ENCODE results near the gene GPER1. TPM values are rescaled to one million over a fixed set of nuclear protein-coding genes. Genes with fewer than 3 reads are reported as not detected.

GPER1 gene
- total RNA-seq, 1 experiment from 2014 or later, result not detected

- H3K4me1 Mint-ChIP-seq, result peaks cover 8 to 9% of the 10 kb centered on the region in 2 experiments
- Histone ChIP-seq H3K9ac (ENCODE audit: extremely low read depth, insufficient read length, low read length) (peak overlapping the region; percentile 15), H2AK5ac (ENCODE audit: insufficient read length, low read length) (no peak overlapping the region), H4K5ac (ENCODE audit: insufficient read length, low read depth, low read length) (no peak overlapping the region), H3T11ph (ENCODE audit: low read length) (no peak overlapping the region), H3K56ac (ENCODE audit: insufficient read length, low read depth, low read length) (no peak overlapping the region), H3K27ac (ENCODE audit: insufficient read length, low read depth, low read length) (no peak overlapping the region), H4K91ac (ENCODE audit: insufficient read length, low read depth, low read length) (no peak overlapping the region), H4K8ac (replicated peaks; ENCODE audit: insufficient read length, low read depth, low read length) (no peak overlapping the region), H2BK5ac (ENCODE audit: insufficient read length, low read length) (no peak overlapping the region), H3K27me3 (ENCODE audit: insufficient read depth, low read length) (no peaks in the 10 kb centered on the region), H3K4ac (ENCODE audit: low read depth, low read length) (no peak overlapping the region), H2BK120ac (ENCODE audit: low read depth, low read length, poor library complexity, severe bottlenecking) (no peak overlapping the region), H3K14ac (ENCODE audit: insufficient read depth, low read length) (no peak overlapping the region), H2BK12ac (ENCODE audit: insufficient read length, low read depth, low read length) (no peak overlapping the region), H3K4me1 (ENCODE audit: insufficient read depth, low read length) (no peaks in the 10 kb centered on the region; the same call in 1 of the 2 replicates), H3K79me1 (ENCODE audit: insufficient read depth, low read depth, low read length, poor library complexity, severe bottlenecking) (no peaks in the 10 kb centered on the region), H2BK15ac (ENCODE audit: low read depth, low read length) (no peak overlapping the region), H3K4me2 (ENCODE audit: insufficient read depth, insufficient read length, low read length) (peak overlapping the region; percentile 96), H3K79me2 (ENCODE audit: insufficient read depth, low read length) (peaks cover 3% of the 10 kb centered on the region; the same call in 1 of the 2 replicates), H3K18ac (ENCODE audit: insufficient read length, low read depth, low read length) (no peak overlapping the region), H2AFZ (ENCODE audit: low read length) (no peak overlapping the region), H4K20me1 (ENCODE audit: control insufficient read depth, insufficient read depth, insufficient read length) (peaks cover 5% of the 10 kb centered on the region), H3K23me2 (ENCODE audit: insufficient read length, low read depth, low read length, poor library complexity, severe bottlenecking) (peaks cover 9% of the 10 kb centered on the region), H3K23ac (ENCODE audit: insufficient read length, low read depth, low read length) (no peak overlapping the region), H2BK20ac (ENCODE audit: low read depth, low read length, poor library complexity, severe bottlenecking) (no peak overlapping the region), H3K9me3 (ENCODE audit: control insufficient read depth, low read depth, low read length) (no peaks in the 10 kb centered on the region)
- peak overlapping the region; percentile 77 to 89 for H3K4me3 Mint-ChIP-seq
- DNase-seq, result no peak
- H3K27ac Mint-ChIP-seq, result peak overlapping the region in 2 of 3 experiments; percentile 36 to 50; a peak in 3 of 7 replicates
- no peaks in the 10 kb centered on the region for H3K27me3 Mint-ChIP-seq (ENCODE audit: low read depth)
- WGBS (ENCODE audit: extremely low coverage, insufficient read length, low lambda C conversion rate), result no CpG with 5 or more reads among the region's 51 CpGs
- H3K36me3 Mint-ChIP-seq (ENCODE audit: insufficient read depth in 1 of 3, low read depth in 3 of 3), result peaks cover 5 to 11% (median 7%) of the 10 kb centered on the region in 3 experiments; a peak in 6 of 7 replicates
- H3K9me3 Mint-ChIP-seq, result no peaks in the 10 kb centered on the region
- TF ChIP-seq, protein P1, sequence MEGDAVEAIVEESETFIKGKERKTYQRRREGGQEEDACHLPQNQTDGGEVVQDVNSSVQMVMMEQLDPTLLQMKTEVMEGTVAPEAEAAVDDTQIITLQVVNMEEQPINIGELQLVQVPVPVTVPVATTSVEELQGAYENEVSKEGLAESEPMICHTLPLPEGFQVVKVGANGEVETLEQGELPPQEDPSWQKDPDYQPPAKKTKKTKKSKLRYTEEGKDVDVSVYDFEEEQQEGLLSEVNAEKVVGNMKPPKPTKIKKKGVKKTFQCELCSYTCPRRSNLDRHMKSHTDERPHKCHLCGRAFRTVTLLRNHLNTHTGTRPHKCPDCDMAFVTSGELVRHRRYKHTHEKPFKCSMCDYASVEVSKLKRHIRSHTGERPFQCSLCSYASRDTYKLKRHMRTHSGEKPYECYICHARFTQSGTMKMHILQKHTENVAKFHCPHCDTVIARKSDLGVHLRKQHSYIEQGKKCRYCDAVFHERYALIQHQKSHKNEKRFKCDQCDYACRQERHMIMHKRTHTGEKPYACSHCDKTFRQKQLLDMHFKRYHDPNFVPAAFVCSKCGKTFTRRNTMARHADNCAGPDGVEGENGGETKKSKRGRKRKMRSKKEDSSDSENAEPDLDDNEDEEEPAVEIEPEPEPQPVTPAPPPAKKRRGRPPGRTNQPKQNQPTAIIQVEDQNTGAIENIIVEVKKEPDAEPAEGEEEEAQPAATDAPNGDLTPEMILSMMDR (conservative IDR thresholded peaks at IDR 0.05), result no peak
These were observed 49.7 kb downstream of the GPER1 start for GRCh38 chr7:1137517-1138167.

Data from H9 (cell line).